Stimulated activated CD4-positive, alpha-beta T cell treated with anti-CD3 and anti-CD28 coated beads, TNF-alpha, amount 100 ng/mL, for 4 hours (primary cell): Measurements from ENCODE around the gene SERPINE3.

ENCODE experiments used
- DNase-seq, 3 experiments: peaks; one replicate each; pipeline ENCODE4 v3.0.0-alpha.2; 2020; ENCODE audit warnings: low read depth in 3 of 3

Gene SERPINE3

GRCh38 chr13:51361106-51361505, 21.6 kb downstream of the SERPINE3 start:
- DNase-seq, result no peak

- DNase-seq, result no peak
Observed at GRCh38 chr13:51363625-51364024, 24.1 kb downstream of the SERPINE3 start.

GRCh38 chr13:51364404-51365008, 25.0 kb downstream of the SERPINE3 start:
- DNase-seq, result no peak

GRCh38 chr13:51370116-51370515, 30.6 kb downstream of the SERPINE3 start:
- DNase-seq, result no peak

- DNase-seq, result no peak
Observed at GRCh38 chr13:51370811-51371210, 31.3 kb downstream of the SERPINE3 start.

- no peak for DNase-seq
Observed at GRCh38 chr13:51371768-51372399, 32.4 kb downstream of the SERPINE3 start.

- DNase-seq, result no peak
Observed at GRCh38 chr13:51373451-51373850, 34.0 kb downstream of the SERPINE3 start.

- DNase-seq, result no peak
Observed at GRCh38 chr13:51380269-51380668, 40.8 kb downstream of the SERPINE3 start.

GRCh38 chr13:51385114-51385513, 45.6 kb downstream of the SERPINE3 start:
- no peak for DNase-seq

GRCh38 chr13:51394724-51395123, 55.2 kb downstream of the SERPINE3 start:
- DNase-seq, result no peak

- DNase-seq, result no peak
Observed at GRCh38 chr13:51396352-51396751, 56.9 kb downstream of the SERPINE3 start.

- no peak for DNase-seq
Observed at GRCh38 chr13:51397262-51397941, 57.9 kb downstream of the SERPINE3 start.

- DNase-seq, result no peak
Observed at GRCh38 chr13:51405176-51405575, 65.7 kb downstream of the SERPINE3 start.

- no peak for DNase-seq
Observed at GRCh38 chr13:51412431-51412830, 72.9 kb downstream of the SERPINE3 start.
